GM12801 (cell line): ENCODE data around the gene CHST8.

Source experiments
- CTCF ChIP-seq: IDR thresholded peaks from one replicate; pipeline ENCODE4 v1.5.1; 2011; ENCODE audit warnings: control low read depth; ENCODE audit not compliant: insufficient read length; ENCODE audit errors: extremely low read depth

Gene CHST8

DNA sequence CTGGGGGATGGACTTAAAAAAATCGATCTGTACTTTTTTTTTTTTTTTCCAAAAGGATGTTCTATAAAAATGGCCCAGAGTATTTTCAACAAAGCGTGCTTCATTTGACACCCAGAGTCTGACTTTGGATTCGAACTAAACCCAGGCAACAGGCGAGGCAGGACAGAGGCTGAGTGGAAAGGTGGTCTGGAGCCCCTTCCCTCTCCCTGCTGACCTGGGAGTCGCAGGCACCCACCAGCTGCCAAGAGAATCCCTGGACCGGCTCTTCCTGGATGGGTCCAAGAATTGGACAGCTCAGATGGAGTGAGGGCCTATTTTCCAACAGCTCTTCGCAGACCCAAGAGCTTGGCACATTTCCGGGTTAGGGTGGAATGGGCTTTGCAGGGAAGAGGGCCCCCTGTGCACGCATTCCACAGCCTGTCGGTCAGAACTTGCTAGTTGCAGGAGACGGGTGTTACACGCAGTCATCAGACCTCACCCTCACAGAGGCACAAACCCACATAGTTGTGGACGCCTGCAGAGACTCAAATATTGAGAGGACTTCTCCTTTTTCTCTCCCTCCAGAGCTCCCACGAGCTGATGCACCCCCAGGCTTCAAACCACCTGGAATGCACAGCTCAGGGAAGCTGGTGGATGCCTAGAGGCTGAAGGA lies 190.1 kb downstream of the CHST8 start:
- no peak for TF ChIP-seq CTCF

GRCh38 chr19:33812388-33813330 lies 190.9 kb downstream of the CHST8 start:
- no peak for TF ChIP-seq CTCF

- TF ChIP-seq CTCF: no peak
Observed at GRCh38 chr19:33813391-33814101, 191.8 kb downstream of the CHST8 start.

DNA sequence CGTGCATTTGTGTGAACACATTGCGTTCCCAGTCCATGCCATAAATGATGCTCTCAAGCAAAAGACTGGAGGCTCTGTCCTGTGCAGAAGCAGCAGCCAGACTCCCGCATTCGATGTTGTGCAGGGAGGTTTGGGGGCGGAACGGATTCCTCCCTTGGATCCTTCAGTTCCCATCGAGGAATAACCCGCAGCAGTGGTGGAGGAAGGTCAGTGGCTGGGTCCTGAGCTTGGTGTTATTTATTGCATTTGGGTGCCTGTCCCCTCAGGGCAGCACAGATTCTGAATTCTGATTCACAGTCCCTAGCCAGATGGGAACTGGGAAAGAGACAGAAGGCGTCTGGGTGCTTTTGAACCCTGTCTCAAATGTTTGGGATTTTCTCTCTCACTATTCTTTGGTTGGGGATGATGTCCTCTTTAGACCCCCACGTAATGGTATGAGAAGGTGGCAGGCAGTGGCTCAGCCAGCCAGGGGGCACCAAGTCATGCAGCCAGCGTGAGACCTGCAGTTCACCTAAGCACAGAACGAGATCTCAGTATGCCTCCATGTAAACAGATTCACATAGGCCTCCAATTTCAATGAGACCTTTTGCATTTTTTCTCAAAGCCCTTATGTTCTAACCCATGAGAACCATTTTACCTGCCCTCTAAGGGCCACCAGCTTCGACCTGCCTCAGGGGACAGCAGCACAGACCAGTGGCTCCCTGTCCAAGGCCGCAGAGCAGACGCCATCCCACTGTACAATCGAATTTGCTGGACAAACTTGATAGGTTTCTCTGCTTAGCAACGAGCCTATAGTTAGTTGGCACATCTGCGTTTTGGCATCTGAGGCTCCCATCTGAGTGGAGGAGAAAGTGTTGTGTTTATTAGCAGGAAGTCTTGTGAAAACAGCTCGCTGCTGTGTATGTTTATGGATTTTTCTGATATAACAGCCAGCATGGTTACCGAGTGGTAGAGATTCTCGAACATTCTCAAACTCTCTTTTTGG lies 192.7 kb downstream of the CHST8 start:
- no peak for TF ChIP-seq CTCF

DNA sequence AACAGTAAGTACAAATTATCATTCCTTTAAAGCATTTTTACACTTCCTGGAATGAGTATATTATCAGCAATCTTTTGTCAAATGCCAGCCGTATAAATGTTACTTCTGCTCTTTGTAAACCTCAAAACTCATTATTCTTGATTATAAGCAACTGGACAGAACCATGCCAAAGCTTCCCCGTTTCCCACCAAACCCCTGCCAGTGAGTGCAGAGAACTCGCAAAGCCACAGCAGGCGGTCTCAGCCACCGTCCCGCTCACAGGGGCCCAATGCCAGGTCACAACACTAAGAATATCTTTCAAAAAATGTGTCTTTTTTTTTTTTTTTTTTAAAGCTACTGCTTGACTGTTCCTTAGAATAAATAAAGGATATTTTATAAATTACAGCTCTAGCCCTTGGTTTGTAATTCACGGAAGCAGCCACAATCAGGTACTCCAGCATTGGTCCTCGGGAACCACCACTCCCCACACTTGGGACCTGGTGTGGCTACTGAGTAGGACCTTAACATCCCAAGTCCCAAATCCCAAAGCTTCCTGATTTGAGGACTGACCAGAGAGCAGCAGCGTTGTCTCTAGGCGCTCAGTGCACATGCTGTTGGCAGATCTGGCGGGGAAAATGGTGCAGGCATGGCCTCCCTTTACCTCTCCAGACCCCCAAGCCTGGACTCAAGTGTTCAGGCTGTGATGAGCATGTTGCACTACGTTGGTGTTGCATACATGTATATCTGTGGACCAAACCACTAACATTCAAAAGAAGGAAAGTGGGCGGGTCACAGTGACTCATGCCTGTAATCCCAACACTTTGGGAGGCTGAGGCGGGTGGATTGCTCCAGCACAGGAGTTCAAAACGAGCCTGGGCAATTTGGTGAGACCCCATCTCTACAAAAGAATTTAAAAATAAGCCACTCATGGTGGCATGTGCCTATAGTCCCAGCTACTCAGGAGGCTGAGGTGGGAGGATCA lies 193.9 kb downstream of the CHST8 start:
- TF ChIP-seq CTCF: no peak

DNA sequence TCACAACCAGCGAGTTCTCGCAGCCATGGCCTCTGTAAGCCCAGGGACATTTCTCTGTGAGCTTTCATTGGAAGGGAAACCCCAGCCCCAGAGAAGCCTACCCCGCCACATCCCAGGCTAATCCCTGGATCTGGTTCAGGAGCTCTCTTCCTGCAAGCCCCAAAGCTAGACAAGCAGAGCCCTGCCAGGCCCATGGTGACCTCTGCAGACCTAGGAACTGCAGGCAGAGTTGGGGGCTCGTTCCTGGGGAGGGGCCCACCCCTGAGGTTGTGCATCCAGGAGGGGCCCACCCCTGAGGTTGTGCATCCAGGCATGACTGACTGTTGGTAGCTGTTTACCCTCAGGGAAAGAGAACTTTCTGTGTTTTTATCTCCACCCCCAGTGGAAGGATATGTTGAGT lies 196.7 kb downstream of the CHST8 start:
- no peak for TF ChIP-seq CTCF
